ENCODE results near the gene DLL4.
"Not testable (repeated sequence)": the region's sequence is repeated elsewhere in the genome, so short reads cannot be mapped to it uniquely, and the experiment has no call there.

Gene DLL4

GRCh38 chr15:40948706-40949473 is 19.8 kb downstream of the DLL4 start:
- DNase-seq (ENCODE audit: extremely low read depth, low read depth): no peak
- H3K4me3 ChIP-seq (replicated peaks; ENCODE audit: low read depth, low read length): no peak overlapping the region
- TF ChIP-seq CTCF (IDR thresholded peaks at IDR 0.05; ENCODE audit: low read depth, low read length, missing control alignments): no peak

GRCh38 chr15:40949756-40950207 is 20.6 kb downstream of the DLL4 start:
- no peak overlapping the region for H3K4me3 ChIP-seq (replicated peaks; ENCODE audit: low read depth, low read length)
- TF ChIP-seq CTCF (IDR thresholded peaks at IDR 0.05; ENCODE audit: low read depth, low read length, missing control alignments): no peak
- no peak for DNase-seq (ENCODE audit: extremely low read depth, low read depth)

- no peak overlapping the region for H3K4me3 ChIP-seq (replicated peaks; ENCODE audit: low read depth, low read length)
- TF ChIP-seq CTCF (IDR thresholded peaks at IDR 0.05; ENCODE audit: low read depth, low read length, missing control alignments): no peak
- DNase-seq (ENCODE audit: extremely low read depth, low read depth): no peak
Measured at GRCh38 chr15:40951764-40952163, 22.6 kb downstream of the DLL4 start.

- DNase-seq (ENCODE audit: extremely low read depth, low read depth): no peak
- H3K4me3 ChIP-seq (replicated peaks; ENCODE audit: low read depth, low read length): peak overlapping the region; percentile 56
- no peak for TF ChIP-seq CTCF (IDR thresholded peaks at IDR 0.05; ENCODE audit: low read depth, low read length, missing control alignments)
Measured at GRCh38 chr15:40952301-40952900, 23.3 kb downstream of the DLL4 start.

GRCh38 chr15:40952901-40953712 is 24.0 kb downstream of the DLL4 start, which contains the start of gene CHAC1:
TSS of gene CHAC1 (plus strand) at chr15:40953471. CDS start at chr15:40953584, 113 bp downstream.
- peak within 1 kb of the TSS; percentile 56 for H3K4me3 ChIP-seq (replicated peaks; ENCODE audit: low read depth, low read length)
- no peak for TF ChIP-seq CTCF (IDR thresholded peaks at IDR 0.05; ENCODE audit: low read depth, low read length, missing control alignments)
- DNase-seq (ENCODE audit: extremely low read depth, low read depth): peak; percentile 73

- H3K4me3 ChIP-seq (replicated peaks; ENCODE audit: low read depth, low read length): peak overlapping the region; percentile 56
- DNase-seq (ENCODE audit: extremely low read depth, low read depth): no peak
- no peak for TF ChIP-seq CTCF (IDR thresholded peaks at IDR 0.05; ENCODE audit: low read depth, low read length, missing control alignments)
Measured at GRCh38 chr15:40953713-40954074, 24.6 kb downstream of the DLL4 start.

- H3K4me3 ChIP-seq (replicated peaks; ENCODE audit: low read depth, low read length): peak overlapping the region; percentile 56
- not testable (repeated sequence) for DNase-seq (ENCODE audit: extremely low read depth, low read depth)
Measured at GRCh38 chr15:40954158-40954848, 25.2 kb downstream of the DLL4 start.

Measured in HFF-Myc (cell line).